K562 (cell line): ENCODE data around the gene RPTOR. TPM values are rescaled to one million over a fixed set of nuclear protein-coding genes. Genes with fewer than 3 reads are reported as not detected.

Source experiments
- ATAC-seq: fragments of 200-7000 bp; cut with Tn5 transposase; 3 replicates; pipeline ENCODE4 v1.9.1; 2020; ENCODE audit warnings: moderate library complexity
- BruUV-seq: library from RNA; stranded (reverse); fragments of 400-500 nt; replicated peaks from 2 replicates; lab custom pipeline; 2021; lab: Mats Ljungman, UMichigan
- CTCF ChIA-PET: fragments of 300-600 bp; formaldehyde crosslinking; extraction: SDS; loops from one replicate; lab custom pipeline; 2021; ENCODE audit warnings: low intra/inter-chr PET ratio; lab: Yijun Ruan, JAX
- POLR2A ChIA-PET: fragments of 300-600, 350-650 bp; sonication (Branson Sonifier 250); formaldehyde crosslinking; extraction: SDS; loops from one replicate; lab custom pipeline; 2021; ENCODE audit warnings: antibody characterized with exemption, inconsistent platforms; lab: Yijun Ruan, JAX
- DNase-seq, 4 experiments: peaks; one replicate each; pipeline versions ENCODE4 v3.0.0 to v3.0.0-alpha.2; 2011 to 2018; ENCODE audit warnings: low spot score in 3 of 4, mixed read lengths in 3 of 4; ENCODE audit errors: extremely low read depth in 1 of 4
- FAIRE-seq: peaks from 2 replicates; lab custom pipeline; 2011; peaks lifted over from hg19 to GRCh38; lab: Jason Lieb, UNC
- H2AFZ ChIP-seq: 2 replicates; pipeline ENCODE4 v1.6.0; 2011; ENCODE audit warnings: low read depth, low read length, control low read depth, inconsistent platforms
- H3K27ac ChIP-seq: fragments of 200-600 bp; 3 replicates; pipeline ENCODE4 v1.8.0; 2011; ENCODE audit warnings: low read depth, mild to moderate bottlenecking, control low read depth, inconsistent platforms, low read length, moderate library complexity, mixed read lengths; ENCODE audit errors: extremely low read depth
- H3K27me3 ChIP-seq, 2 experiments: fragments of 300-600 bp in 1 of 2; 2 replicates in 1 of 2; 3 replicates in 1 of 2; pipeline versions ENCODE4 v1.6.0 to v1.8.0; 2011; ENCODE audit warnings: inconsistent platforms in 2 of 2, low read length in 2 of 2, mild to moderate bottlenecking in 1 of 2, mixed read lengths in 1 of 2, moderate library complexity in 1 of 2; ENCODE audit not compliant: control insufficient read depth in 2 of 2, insufficient read depth in 2 of 2
- H3K36me3 ChIP-seq: fragments of 300-600 bp; 3 replicates; pipeline ENCODE4 v1.8.0; 2011; ENCODE audit warnings: mild to moderate bottlenecking, low read length, inconsistent platforms; ENCODE audit not compliant: control insufficient read depth, insufficient read depth
- H3K4me1 ChIP-seq, 2 experiments: fragments of 200-600 bp in 1 of 2; replicated peaks in 1 of 2; 2 replicates in 1 of 2; 3 replicates in 1 of 2; pipeline versions ENCODE4 v1.5.1 to v1.8.0; 2011; ENCODE audit warnings: inconsistent platforms in 2 of 2, low read length in 2 of 2, mild to moderate bottlenecking in 1 of 2, mixed read lengths in 1 of 2, moderate library complexity in 1 of 2; ENCODE audit not compliant: control insufficient read depth in 2 of 2, insufficient read depth in 2 of 2
- H3K4me2 ChIP-seq: 2 replicates; pipeline ENCODE4 v1.6.1; 2011; ENCODE audit warnings: low read length, control low read depth, inconsistent platforms, mixed read lengths; ENCODE audit not compliant: insufficient read depth
- H3K4me3 ChIP-seq: fragments of 200-600 bp; sonication (generic), shearing (Covaris generic); 2 replicates; pipeline ENCODE4 v1.5.1; 2016; ENCODE audit warnings: control low read depth, inconsistent platforms
- H3K79me2 ChIP-seq: fragments of 200-600 bp; 3 replicates; pipeline ENCODE4 v1.8.0; 2011; ENCODE audit warnings: low read length, inconsistent platforms; ENCODE audit not compliant: control insufficient read depth, insufficient read depth
- H3K9ac ChIP-seq, 2 experiments: 2 replicates each; pipeline versions ENCODE4 v1.6.0 to v1.6.1; 2011; ENCODE audit warnings: low read depth in 2 of 2, low read length in 2 of 2, control low read depth in 1 of 2, inconsistent platforms in 1 of 2, mild to moderate bottlenecking in 1 of 2, mixed read lengths in 1 of 2; ENCODE audit not compliant: insufficient read depth in 1 of 2
- H3K9me1 ChIP-seq: one replicate; pipeline ENCODE4 v1.6.0; 2011; ENCODE audit warnings: inconsistent platforms, mild to moderate bottlenecking, low read length, moderate library complexity; ENCODE audit not compliant: control insufficient read depth, insufficient read depth
- H3K9me3 ChIP-seq: replicated peaks from 2 replicates; pipeline ENCODE4 v1.5.1; 2011; ENCODE audit warnings: low read depth, low read length, inconsistent platforms; ENCODE audit not compliant: control insufficient read depth, insufficient read depth
- H4K20me1 ChIP-seq: replicated peaks from 2 replicates; pipeline ENCODE4 v1.6.1; 2011; ENCODE audit warnings: low read length, inconsistent platforms, mixed read lengths; ENCODE audit not compliant: control insufficient read depth, insufficient read depth
- ZNF586 ChIP-seq: fragments of 450-650 bp; formaldehyde crosslinking; conservative IDR thresholded peaks from 2 replicates; pipeline ENCODE4 v1.4.0; 2020; ENCODE audit warnings: mild to moderate bottlenecking, moderate library complexity
- WGBS: fragments of 100-300 bp; shearing (Covaris generic); methylation state at CpG from one replicate; pipeline ENCODE4 v1.1.6; 2016; ENCODE audit warnings: low coverage, mixed read lengths; ENCODE audit not compliant: insufficient coverage; ENCODE audit errors: missing lambda C conversion rate; 5-methylcytosine and 5-hydroxymethylcytosine counted together
- in situ Hi-C: fragments of 300-500 bp; cut with MboI; formaldehyde crosslinking; loops from 4 replicates; pipeline ENCODE4 v1.15.0; 2018; ENCODE audit warnings: inconsistent platforms, mixed read lengths
- intact Hi-C: fragments of 100-400 bp; cut with micrococcal nuclease; formaldehyde crosslinking; loops from 2 replicates; pipeline ENCODE4 v1.14.2; 2022
- polyA plus RNA-seq, 8 experiments: library from polyadenylated mRNA; depleted of rRNA in 4 of 8; stranded (reverse) in 5 of 8; unstranded in 3 of 8; fragments of >200 nt; fragmentation: Nextera tagmentation in 2 of 8; fragmentation: Illumina TruSeq in 1 of 8; extraction: Ambion mirVana in 2 of 8; extraction: Trizol in 1 of 8; gene quantifications; 2 replicates each; pipeline versions ENCODE4 v1.2.1 to v1.2.3, GENCODE V29; 2011 to 2014; ENCODE audit warnings: inconsistent platforms in 1 of 8, missing spikeins in 1 of 8
- total RNA-seq, 7 experiments: library from RNA; depleted of rRNA in 6 of 7; stranded (reverse); fragments of >200 nt in 6 of 7; fragmentation: Illumina TruSeq in 2 of 7; extraction: Trizol in 2 of 7; gene quantifications; 2 replicates each; pipeline versions ENCODE4 v1.2.1 to v1.2.3, GENCODE V29; 2011 to 2021; ENCODE audit warnings: low replicate concordance in 1 of 7
- TF ChIP-seq, protein P1 (sequence below): sonication (generic); formaldehyde crosslinking; IDR thresholded peaks from 2 replicates; pipeline ENCODE4 v1.8.1; 2023; ENCODE audit warnings: mild to moderate bottlenecking, missing genetic modification reagents

Gene RPTOR
- total and polyA plus RNA-seq, 9 of the 15 experiments (the other 6 are each of a cell fraction or from before 2014, with no cell fraction given): 0.24 to 54.1 (median 10.2) TPM

DNA sequence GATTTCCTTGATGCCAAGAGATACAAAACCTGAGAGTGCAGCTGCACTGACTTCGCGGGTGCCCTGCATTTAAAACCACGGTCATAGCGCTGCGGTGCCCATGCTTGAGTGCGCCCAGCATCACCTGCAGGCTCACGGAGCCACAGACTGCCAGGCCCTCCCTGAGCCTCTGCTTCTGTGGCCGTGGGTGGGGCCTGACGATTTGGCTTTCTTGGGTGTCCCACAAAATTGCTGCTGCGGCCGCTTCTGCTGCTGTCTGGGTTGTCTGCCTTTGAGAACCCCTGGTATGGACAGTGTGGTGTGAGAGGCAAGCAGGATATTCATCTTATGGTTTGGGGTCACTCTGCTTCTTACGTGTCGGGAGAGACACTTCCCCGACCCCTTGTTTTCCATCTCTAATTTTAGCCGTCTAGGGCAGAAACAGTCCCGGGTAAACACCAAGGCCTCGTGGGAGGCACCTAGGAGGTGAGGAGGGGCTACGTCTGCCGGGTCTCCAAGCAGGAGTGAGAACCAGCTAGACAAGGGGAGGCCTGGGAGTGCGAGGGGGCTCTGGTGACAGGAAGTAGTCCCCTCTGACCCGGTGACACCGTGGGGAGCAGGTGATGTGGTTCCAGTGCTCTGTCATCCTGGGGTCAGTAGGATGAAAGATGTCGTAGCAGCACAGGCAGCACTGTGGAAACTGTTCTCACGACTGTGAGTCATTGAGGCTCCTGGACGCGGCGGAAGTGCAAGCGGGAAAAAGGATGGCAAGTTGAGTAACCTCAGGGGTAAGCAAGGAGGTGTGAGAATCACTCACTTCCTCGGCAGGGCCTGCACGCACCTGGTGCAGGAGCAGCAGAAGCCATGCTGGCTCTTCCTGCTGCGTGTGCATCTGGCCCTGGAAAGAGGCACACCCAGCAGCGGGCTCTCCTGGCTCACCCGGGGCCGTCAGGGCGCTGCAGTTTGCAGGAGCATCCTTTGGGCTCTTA lies 176.3 kb downstream of the RPTOR start:
- ChIA-PET CTCF (no interaction called here), POLR2A (no interaction called here)
- intact Hi-C loops: no loop called here

More for the DNA sequence above, 176.3 kb downstream of the RPTOR start:
- Histone ChIP-seq H4K20me1 (peaks cover 10% of the 10 kb centered on the region), H3K4me2 (no peak overlapping the region), H3K9me3 (no peaks in the 10 kb centered on the region), H3K27ac (no peak overlapping the region), H3K9ac (no peak overlapping the region; a peak in 1 of 4 replicates), H3K79me2 (peaks cover 37% of the 10 kb centered on the region), H3K4me1 (peaks cover 0 to 12% of the 10 kb centered on the region in 2 experiments; a peak in 2 of 5 replicates), H3K4me3 (no peak overlapping the region), H3K9me1 (no peaks in the 10 kb centered on the region), H2AFZ (no peak overlapping the region), H3K27me3 (no peaks in the 10 kb centered on the region), H3K36me3 (no peaks in the 10 kb centered on the region; the same call in 2 of the 3 replicates)
- TF ChIP-seq ZNF586: no peak
- TF ChIP-seq, protein P1, sequence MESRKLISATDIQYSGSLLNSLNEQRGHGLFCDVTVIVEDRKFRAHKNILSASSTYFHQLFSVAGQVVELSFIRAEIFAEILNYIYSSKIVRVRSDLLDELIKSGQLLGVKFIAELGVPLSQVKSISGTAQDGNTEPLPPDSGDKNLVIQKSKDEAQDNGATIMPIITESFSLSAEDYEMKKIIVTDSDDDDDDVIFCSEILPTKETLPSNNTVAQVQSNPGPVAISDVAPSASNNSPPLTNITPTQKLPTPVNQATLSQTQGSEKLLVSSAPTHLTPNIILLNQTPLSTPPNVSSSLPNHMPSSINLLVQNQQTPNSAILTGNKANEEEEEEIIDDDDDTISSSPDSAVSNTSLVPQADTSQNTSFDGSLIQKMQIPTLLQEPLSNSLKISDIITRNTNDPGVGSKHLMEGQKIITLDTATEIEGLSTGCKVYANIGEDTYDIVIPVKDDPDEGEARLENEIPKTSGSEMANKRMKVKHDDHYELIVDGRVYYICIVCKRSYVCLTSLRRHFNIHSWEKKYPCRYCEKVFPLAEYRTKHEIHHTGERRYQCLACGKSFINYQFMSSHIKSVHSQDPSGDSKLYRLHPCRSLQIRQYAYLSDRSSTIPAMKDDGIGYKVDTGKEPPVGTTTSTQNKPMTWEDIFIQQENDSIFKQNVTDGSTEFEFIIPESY (CRISPR knock-in tag): peak; percentile 75; the same call in 1 of the 2 replicates
- WGBS: 77% methylated on average over 32 of the region's 35 CpGs
- BruUV-seq: no TSS peak
- DNase-seq (no peak), ATAC-seq (no peak), FAIRE-seq (no peak)
- in situ Hi-C loops: no loop called here
